GM12891 (cell line): ENCODE data around the gene PCCA. TPM values are rescaled to one million over a fixed set of nuclear protein-coding genes. Genes with fewer than 3 reads are reported as not detected.
A peak's percentile ranks its signal among the peaks of the same experiment; 100 is the strongest.

Experiments
- DNase-seq: peaks from one replicate; pipeline ENCODE4 v3.0.0; 2011; ENCODE audit warnings: low spot score; ENCODE audit not compliant: insufficient read length
- FAIRE-seq: peaks from 2 replicates; lab custom pipeline; 2011; peaks lifted over from hg19 to GRCh38; lab: Jason Lieb, UNC
- PAX5 ChIP-seq: IDR thresholded peaks from 2 replicates; pipeline ENCODE4 v1.6.1; 2011; ENCODE audit warnings: low read length, moderate library complexity, mild to moderate bottlenecking; ENCODE audit not compliant: insufficient read depth, severe bottlenecking
- POLR2A ChIP-seq: IDR thresholded peaks from 2 replicates; pipeline ENCODE4 v1.6.1; 2011; ENCODE audit warnings: low read depth, low read length, control low read depth
- POLR2AphosphoS5 ChIP-seq: IDR thresholded peaks from 2 replicates; pipeline ENCODE4 v1.6.1; 2011; ENCODE audit warnings: low read depth, low read length, control low read depth
- POU2F2 ChIP-seq: IDR thresholded peaks from 2 replicates; pipeline ENCODE4 v1.6.1; 2011; ENCODE audit warnings: low read depth, mild to moderate bottlenecking, control low read depth, low read length, moderate library complexity
- SPI1 ChIP-seq: IDR thresholded peaks from 2 replicates; pipeline ENCODE4 v1.6.1; 2011; ENCODE audit warnings: low read depth, low read length, control low read depth
- TAF1 ChIP-seq: IDR thresholded peaks from 2 replicates; pipeline ENCODE4 v1.6.1; 2011; ENCODE audit warnings: low read depth, low read length, control low read depth
- polyA plus RNA-seq: library from polyadenylated mRNA; unstranded; fragments of >200 nt; gene quantifications from one replicate; pipeline ENCODE4 v1.2.1, GENCODE V29; 2012; ENCODE audit warnings: low read depth, missing spikeins, inconsistent platforms; ENCODE audit not compliant: missing spikeins

PCCA gene, protein sequence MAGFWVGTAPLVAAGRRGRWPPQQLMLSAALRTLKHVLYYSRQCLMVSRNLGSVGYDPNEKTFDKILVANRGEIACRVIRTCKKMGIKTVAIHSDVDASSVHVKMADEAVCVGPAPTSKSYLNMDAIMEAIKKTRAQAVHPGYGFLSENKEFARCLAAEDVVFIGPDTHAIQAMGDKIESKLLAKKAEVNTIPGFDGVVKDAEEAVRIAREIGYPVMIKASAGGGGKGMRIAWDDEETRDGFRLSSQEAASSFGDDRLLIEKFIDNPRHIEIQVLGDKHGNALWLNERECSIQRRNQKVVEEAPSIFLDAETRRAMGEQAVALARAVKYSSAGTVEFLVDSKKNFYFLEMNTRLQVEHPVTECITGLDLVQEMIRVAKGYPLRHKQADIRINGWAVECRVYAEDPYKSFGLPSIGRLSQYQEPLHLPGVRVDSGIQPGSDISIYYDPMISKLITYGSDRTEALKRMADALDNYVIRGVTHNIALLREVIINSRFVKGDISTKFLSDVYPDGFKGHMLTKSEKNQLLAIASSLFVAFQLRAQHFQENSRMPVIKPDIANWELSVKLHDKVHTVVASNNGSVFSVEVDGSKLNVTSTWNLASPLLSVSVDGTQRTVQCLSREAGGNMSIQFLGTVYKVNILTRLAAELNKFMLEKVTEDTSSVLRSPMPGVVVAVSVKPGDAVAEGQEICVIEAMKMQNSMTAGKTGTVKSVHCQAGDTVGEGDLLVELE
- 8.6 TPM for polyA plus RNA-seq

DNA sequence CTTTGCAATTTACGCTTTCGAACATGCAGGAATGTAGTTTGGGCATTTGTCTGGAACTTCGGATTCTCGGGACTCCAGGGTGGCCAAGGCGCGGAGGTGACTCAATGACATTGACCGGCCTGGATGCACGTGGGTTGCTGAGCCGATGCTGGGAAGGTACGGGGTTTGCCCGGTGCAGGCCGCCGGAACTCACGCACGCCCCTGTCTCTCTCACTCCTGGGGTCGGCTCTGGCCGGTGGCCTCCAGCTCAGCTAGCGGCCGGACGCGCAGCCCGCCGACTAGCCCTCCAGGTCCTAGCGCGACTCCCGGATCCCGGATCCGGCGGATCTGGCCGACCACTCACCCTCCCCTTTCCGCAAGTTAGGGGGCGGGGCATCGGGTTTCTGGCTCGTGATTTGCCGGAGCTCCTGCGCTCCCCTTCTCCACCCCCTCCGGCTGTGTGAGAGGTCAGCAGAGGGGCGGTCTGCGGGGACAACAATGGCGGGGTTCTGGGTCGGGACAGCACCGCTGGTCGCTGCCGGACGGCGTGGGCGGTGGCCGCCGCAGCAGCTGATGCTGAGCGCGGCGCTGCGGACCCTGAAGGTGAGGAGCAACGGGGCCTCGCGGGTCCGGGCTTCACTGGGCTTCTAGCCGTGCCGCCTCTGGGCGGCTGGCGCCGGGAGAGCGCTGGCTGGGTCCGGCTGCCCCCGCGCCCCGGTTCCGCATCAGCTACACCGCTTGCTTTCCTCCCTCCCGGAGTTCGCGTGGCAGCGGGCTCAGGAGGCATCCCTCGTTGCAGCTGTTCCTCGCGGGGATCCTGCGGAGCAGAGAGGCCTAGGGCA, at the start of gene PCCA:
PCCA (plus strand) TSS at position 450 of the 821 bp plus-strand sequence; CDS start at position 478, 28 bp downstream.
- FAIRE-seq, result peak; percentile 85
- DNase-seq, result peak; percentile 92
- peak; percentile 11 for TF ChIP-seq PAX5
- no peak for TF ChIP-seq SPI1
- 0 out of 2 replicates have a peak, but pooled peaks have one; percentile 11 for TF ChIP-seq POU2F2

DNA sequence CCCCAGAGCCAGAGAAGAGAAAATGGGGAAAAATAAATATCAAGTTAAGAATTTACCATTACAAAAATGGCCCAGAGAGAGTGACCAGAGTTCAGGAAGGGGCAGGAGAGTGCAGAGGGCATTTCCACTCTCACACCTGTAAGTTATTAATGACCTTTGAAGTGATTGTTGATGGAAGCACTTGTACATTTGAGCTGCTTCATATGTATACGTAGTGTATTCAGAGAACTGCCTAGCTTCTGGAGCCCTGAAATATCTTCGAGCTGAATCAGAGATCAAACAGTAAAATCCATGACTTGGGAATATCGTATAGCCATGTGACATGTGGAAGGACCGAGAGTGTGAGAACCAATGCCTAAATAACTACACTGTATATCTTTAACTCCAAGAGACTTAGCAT, 49.2 kb upstream of the PCCA start:
- FAIRE-seq (no peak), DNase-seq (no peak)
- TF ChIP-seq POU2F2, result no peak
- TF ChIP-seq PAX5, result no peak
- no peak for TF ChIP-seq TAF1
- no peak for TF ChIP-seq SPI1
- no peak for TF ChIP-seq POLR2AphosphoS5
- no peak for TF ChIP-seq POLR2A

DNA sequence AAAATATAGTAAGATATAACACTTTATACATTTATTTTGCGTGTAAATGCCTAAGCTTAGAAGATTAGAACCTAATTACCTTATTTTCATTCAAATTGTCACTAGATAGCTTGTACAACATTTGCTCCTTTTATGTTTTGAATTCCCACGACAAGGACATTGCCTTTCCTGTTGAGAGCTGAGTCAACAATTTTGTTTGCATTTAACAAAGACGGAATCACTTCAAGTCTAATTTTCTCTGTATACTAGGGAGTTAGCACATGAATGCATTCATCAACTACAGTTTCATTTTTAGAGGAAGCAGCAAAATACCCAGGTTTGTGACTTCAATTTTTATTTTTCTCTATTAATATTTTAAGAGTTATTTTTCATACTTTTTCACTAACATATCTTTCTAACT, 48.7 kb upstream of the PCCA start:
- TF ChIP-seq SPI1 (no peak), POU2F2 (no peak), PAX5 (no peak), TAF1 (no peak), POLR2A (no peak), POLR2AphosphoS5 (no peak)
- DNase-seq (no peak), FAIRE-seq (no peak)

DNA sequence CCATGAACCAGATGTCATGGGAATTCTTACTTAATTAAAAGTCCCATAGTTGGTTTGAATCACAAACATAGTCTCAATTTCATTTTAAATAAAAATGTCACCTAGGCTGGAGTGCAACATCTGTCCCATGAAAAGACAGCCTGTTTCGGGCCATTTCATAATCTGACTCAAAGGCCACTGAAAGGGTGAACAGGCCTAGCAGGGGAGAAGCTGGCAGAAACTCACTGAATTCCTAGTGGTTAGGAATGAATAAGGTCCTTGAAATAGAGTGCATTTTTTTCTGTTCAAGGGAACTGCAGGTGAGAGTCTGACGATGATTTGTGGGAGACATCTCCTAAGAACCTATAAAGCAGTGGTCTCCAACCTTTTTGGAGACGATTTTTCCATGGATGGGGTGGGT, 44.0 kb upstream of the PCCA start:
- TF ChIP-seq PAX5 (no peak), SPI1 (no peak), TAF1 (no peak), POLR2AphosphoS5 (no peak), POU2F2 (no peak), POLR2A (no peak)
- DNase-seq, result no peak
- no peak for FAIRE-seq

DNA sequence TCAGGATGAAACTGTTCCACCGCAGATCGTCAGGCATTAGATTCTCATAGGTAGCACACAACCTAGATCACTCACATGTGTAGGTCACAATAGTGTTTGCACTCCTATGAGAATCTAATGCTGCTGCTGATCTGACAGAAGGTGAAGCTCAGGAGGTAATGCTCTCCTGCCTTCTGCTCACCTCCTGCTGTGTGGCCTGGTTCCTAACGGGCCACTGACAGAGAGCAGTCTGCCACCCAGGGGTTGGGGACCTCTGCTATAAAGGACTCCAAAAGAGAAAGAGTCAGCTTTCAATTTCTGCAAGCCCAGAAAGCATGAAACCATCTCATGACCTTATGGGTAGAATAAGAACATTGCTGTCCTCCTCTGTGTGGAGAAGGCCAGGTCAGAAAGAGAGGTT, 43.5 kb upstream of the PCCA start:
- FAIRE-seq (no peak), DNase-seq (no peak)
- no peak for TF ChIP-seq TAF1
- TF ChIP-seq POLR2A, result no peak
- TF ChIP-seq POU2F2, result no peak
- no peak for TF ChIP-seq POLR2AphosphoS5
- no peak for TF ChIP-seq PAX5
- no peak for TF ChIP-seq SPI1

DNA sequence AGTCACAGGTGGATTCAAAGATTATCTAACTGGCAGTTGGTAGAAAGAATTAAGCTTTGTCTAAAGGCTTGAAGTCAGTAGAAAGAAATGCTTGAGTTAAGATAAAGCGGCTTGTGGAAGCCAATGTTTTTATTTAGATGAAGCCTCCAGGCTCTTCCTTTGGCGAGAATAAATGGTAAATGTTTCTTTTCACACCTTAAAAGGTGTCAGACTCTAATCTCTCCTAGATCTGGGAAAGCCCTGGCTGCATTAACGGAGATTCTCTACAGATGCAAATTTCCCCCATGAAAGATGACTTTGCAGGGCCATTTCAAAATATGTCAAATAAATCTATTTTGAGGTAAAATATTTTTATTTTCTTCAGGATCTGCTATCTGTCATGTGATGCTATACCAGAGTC, 37.8 kb upstream of the PCCA start:
- FAIRE-seq (no peak), DNase-seq (no peak)
- TF ChIP-seq PAX5, result no peak

DNA sequence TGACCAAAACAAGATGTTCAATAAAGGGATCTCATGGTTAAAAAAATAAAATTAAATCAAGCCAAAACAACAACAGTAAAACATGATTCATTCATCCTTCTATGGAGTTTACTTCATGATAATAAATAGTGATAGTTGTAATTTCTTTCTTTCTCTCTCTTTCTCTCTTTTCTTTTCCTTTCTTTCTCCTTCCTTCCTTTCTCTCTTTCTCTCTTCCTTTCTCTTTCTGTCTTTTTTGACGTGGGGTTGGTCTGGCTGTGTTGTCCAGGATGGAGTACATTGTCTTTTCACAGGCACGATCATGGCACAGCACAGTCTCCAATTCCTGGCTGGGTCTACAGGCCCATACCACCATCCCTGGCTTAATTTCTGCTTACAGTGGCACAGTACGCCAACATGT, 29.1 kb upstream of the PCCA start:
- no peak for DNase-seq
- FAIRE-seq, result no peak
- TF ChIP-seq TAF1 (no peak), PAX5 (no peak), POLR2AphosphoS5 (no peak), POU2F2 (no peak), POLR2A (no peak), SPI1 (no peak)

DNA sequence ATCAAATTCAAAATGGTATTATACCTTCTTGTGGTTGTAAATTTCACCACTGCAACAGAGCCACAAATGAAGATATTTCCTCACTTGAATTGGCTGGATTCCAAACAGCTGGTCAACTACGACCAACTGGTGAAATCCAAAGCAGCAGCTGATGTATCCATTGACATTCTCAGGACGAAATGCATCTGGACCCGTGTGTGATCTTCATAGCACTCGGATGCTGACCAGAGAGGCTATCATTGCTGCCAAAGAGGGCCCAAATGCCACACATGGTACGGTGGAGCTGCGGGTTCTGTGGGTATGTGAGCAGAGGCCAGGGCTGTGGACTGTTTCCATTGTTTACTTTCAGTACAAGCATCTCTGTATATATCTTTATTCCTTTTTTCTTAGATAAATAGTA, 25.6 kb upstream of the PCCA start:
- DNase-seq (no peak), FAIRE-seq (no peak)
- TF ChIP-seq POU2F2 (no peak), POLR2A (no peak), POLR2AphosphoS5 (no peak), PAX5 (no peak), TAF1 (no peak), SPI1 (no peak)

DNA sequence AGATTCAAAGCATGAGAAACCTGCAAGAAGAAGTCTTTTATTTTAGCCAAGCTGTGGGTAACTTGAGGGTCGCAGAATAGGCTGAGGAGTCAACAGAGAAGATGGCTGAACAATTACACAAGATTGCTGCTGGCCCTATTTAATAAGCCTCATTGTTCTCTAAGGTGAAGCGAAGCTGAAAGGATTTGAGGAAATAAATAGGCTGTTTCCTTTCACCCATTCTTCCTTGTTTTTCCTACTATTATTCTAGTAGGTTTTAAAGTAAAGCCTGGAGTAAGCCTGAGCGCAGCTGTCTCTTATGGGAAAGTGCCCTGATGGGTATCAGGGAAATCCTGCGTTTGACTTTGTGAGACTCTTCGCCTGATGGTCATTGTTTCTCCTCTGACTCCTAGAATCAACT, 25.0 kb upstream of the PCCA start:
- TF ChIP-seq PAX5, result no peak
- TF ChIP-seq POLR2AphosphoS5, result no peak
- no peak for TF ChIP-seq POU2F2
- no peak for TF ChIP-seq SPI1
- no peak for TF ChIP-seq POLR2A
- TF ChIP-seq TAF1, result no peak
- no peak for DNase-seq
- FAIRE-seq, result no peak
